HepG2 (cell line): ENCODE data around the gene MRPL38. TPM values are rescaled to one million over a fixed set of nuclear protein-coding genes. Genes with fewer than 3 reads are reported as not detected.
A peak's percentile ranks its signal among the peaks of the same experiment; 100 is the strongest.

ENCODE experiments used
- AGO1 ChIP-seq: fragments of 200-400 bp; formaldehyde crosslinking; IDR thresholded peaks from 2 replicates; pipeline ENCODE4 v1.6.1; 2017; ENCODE audit warnings: mild to moderate bottlenecking, low read depth, low read length, moderate library complexity; ENCODE audit not compliant: poor library complexity, severe bottlenecking
- CSRNP1 ChIP-seq: sonication (generic); formaldehyde crosslinking; IDR thresholded peaks from 2 replicates; pipeline ENCODE4 v1.8.1; 2023; ENCODE audit warnings: mild to moderate bottlenecking, missing genetic modification reagents
- GATA4 ChIP-seq: sonication (generic); IDR thresholded peaks from 2 replicates; pipeline ENCODE4 v1.6.1; 2016; ENCODE audit warnings: antibody characterized with exemption, low read depth, borderline replicate concordance
- KMT2A ChIP-seq: sonication (generic); formaldehyde crosslinking; IDR thresholded peaks from 2 replicates; pipeline ENCODE4 v1.4.0; 2020; ENCODE audit warnings: missing genetic modification reagents
- MAX ChIP-seq: IDR thresholded peaks from 2 replicates; pipeline ENCODE4 v1.6.1; 2012; ENCODE audit warnings: inconsistent platforms
- PCBP2 ChIP-seq: fragments of 200-400 bp; formaldehyde crosslinking; optimal IDR thresholded peaks from 2 replicates; pipeline ENCODE3; 2018; ENCODE audit warnings: low read length, low read depth; ENCODE audit not compliant: poor library complexity, severe bottlenecking
- RCOR2 ChIP-seq: IDR thresholded peaks from 2 replicates; pipeline ENCODE4 v1.6.1; 2016; ENCODE audit warnings: missing biosample characterization, missing genetic modification reagents
- SMYD3 ChIP-seq: sonication (generic); formaldehyde crosslinking; IDR thresholded peaks from 2 replicates; pipeline ENCODE4 v1.8.1; 2023; ENCODE audit warnings: mild to moderate bottlenecking, missing genetic modification reagents
- SNRNP70 ChIP-seq: fragments of 200-400 bp; formaldehyde crosslinking; IDR thresholded peaks from 2 replicates; pipeline ENCODE4 v1.6.1; 2017; ENCODE audit warnings: mild to moderate bottlenecking, low read depth, low read length, moderate library complexity
- TBX3 ChIP-seq: fragments of 450-650 bp; IDR thresholded peaks from 2 replicates; pipeline ENCODE4 v1.6.1; 2017; ENCODE audit warnings: antibody characterized with exemption, mild to moderate bottlenecking, inconsistent platforms, borderline replicate concordance
- TCF12 ChIP-seq, 2 experiments: fragments of 450-650 bp in 1 of 2; sonication (generic) in 1 of 2; formaldehyde crosslinking in 1 of 2; IDR thresholded peaks; 2 replicates each; pipeline versions ENCODE4 v1.6.1 to v1.8.0; 2017 to 2022; ENCODE audit warnings: antibody characterized with exemption in 1 of 2, mild to moderate bottlenecking in 1 of 2, missing genetic modification reagents in 1 of 2, moderate library complexity in 1 of 2
- TRAFD1 ChIP-seq: sonication (generic); formaldehyde crosslinking; IDR thresholded peaks from 2 replicates; pipeline ENCODE4 v1.5.1; 2020; ENCODE audit warnings: missing genetic modification reagents, mild to moderate bottlenecking, borderline replicate concordance
- ZFY ChIP-seq: sonication (generic); formaldehyde crosslinking; IDR thresholded peaks from 2 replicates; pipeline ENCODE4 v1.4.0; 2020; ENCODE audit warnings: missing genetic modification reagents
- ZMYM4 ChIP-seq: sonication (generic); formaldehyde crosslinking; IDR thresholded peaks from 2 replicates; pipeline ENCODE4 v1.8.1; 2023; ENCODE audit warnings: mild to moderate bottlenecking, missing genetic modification reagents
- ZNF260 ChIP-seq: sonication (generic); formaldehyde crosslinking; IDR thresholded peaks from 2 replicates; pipeline ENCODE4 v1.4.0; 2020; ENCODE audit warnings: missing genetic modification reagents, low read depth, mild to moderate bottlenecking, borderline replicate concordance
- ZNF274 ChIP-seq: sonication (generic); formaldehyde crosslinking; IDR thresholded peaks from 2 replicates; pipeline ENCODE4 v1.5.1; 2020; ENCODE audit warnings: mild to moderate bottlenecking, missing genetic modification reagents
- ZNF30 ChIP-seq: sonication (generic); formaldehyde crosslinking; IDR thresholded peaks from 2 replicates; pipeline ENCODE4 v1.5.0; 2020; ENCODE audit warnings: mild to moderate bottlenecking, missing genetic modification reagents
- ZNF513 ChIP-seq: sonication (generic); formaldehyde crosslinking; conservative IDR thresholded peaks from 2 replicates; pipeline ENCODE4 v1.5.0; 2020; ENCODE audit warnings: missing genetic modification reagents
- ZSCAN20 ChIP-seq: sonication (generic); formaldehyde crosslinking; IDR thresholded peaks from 2 replicates; pipeline ENCODE4 v1.4.0; 2020; ENCODE audit warnings: missing genetic modification reagents, mild to moderate bottlenecking, borderline replicate concordance
- polyA plus RNA-seq, 8 experiments: library from polyadenylated mRNA; depleted of rRNA in 3 of 8; stranded (reverse) in 7 of 8; unstranded in 1 of 8; fragments of >200 nt; fragmentation: Illumina TruSeq in 4 of 8; extraction: Trizol in 4 of 8; gene quantifications; 2 replicates each; pipeline versions ENCODE4 v1.2.1 to v1.2.3, GENCODE V29; 2011 to 2016; ENCODE audit warnings: low read depth in 4 of 8, missing spikeins in 1 of 8, mixed read lengths in 1 of 8; ENCODE audit not compliant: insufficient read depth in 1 of 8
- total RNA-seq, 5 experiments: library from RNA; depleted of rRNA; stranded (reverse); fragments of >200 nt; fragmentation: Illumina TruSeq; extraction: Trizol; gene quantifications; 2 replicates each; pipeline ENCODE4 v1.2.3, GENCODE V29; 2016; ENCODE audit warnings: low read depth in 1 of 5
- TF ChIP-seq, protein P1 (sequence below): sonication (generic); formaldehyde crosslinking; IDR thresholded peaks from 2 replicates; pipeline ENCODE4 v1.5.1; 2020; ENCODE audit warnings: mild to moderate bottlenecking, missing genetic modification reagents, borderline replicate concordance
- TF ChIP-seq, protein P2 (sequence below): sonication (generic); formaldehyde crosslinking; IDR thresholded peaks from 2 replicates; pipeline ENCODE4 v1.5.0; 2020; ENCODE audit warnings: missing genetic modification reagents

Gene MRPL38
- total and polyA plus RNA-seq, 2 of the 13 experiments (the other 11 are each of a cell fraction or from before 2014, with no cell fraction given) = 83.7 to 125 TPM

DNA sequence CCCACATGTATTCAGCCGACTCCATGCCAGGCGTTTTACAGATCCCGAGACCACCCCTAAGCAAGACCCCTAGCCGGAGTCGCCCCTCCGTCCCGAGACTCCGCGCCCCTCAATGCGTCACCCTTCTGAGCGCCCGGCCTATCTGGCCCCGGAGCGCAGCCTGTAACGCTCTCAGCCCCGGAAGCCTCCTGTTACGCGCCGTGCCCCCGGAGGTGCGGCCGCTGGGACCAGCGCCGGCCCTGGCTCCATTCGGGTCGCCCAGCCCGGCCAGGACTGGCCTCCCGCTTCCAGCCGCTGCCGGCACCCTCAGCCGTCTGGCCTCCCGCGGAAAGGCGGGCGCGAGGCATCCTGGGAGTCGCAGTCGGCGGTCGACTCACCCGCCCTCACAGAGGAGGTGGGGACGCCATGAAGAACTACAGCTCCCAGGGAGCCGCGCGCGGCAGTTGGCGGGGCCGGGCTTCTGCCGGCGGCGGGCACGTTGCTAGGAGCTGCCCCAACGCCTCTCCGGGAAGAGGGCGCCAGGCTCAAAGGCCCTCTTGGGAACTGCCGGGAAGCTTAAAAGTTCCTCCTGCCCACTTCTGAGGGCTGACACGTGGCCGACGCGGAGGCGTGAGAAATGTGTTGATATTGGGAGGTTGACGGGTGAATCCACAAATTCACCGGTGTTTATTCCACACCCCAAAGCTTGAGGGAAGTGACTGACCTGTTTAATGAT lies 36.2 kb upstream of the MRPL38 start, which contains the start of gene FBF1 (continued):
- TF ChIP-seq TRAFD1 (CRISPR knock-in tag) (0 out of 2 replicates have a peak, but pooled peaks have one; percentile 26), CSRNP1 (CRISPR knock-in tag) (peak; percentile 94; the same call in 1 of the 2 replicates), GATA4 (peak; percentile 75; the same call in 1 of the 2 replicates), ZNF260 (CRISPR knock-in tag) (no peak), ZFY (peak; percentile 95), RCOR2 (CRISPR knock-in tag) (peak; percentile 47; the same call in 1 of the 2 replicates), TBX3 (no peak), ZNF274 (CRISPR knock-in tag) (peak; percentile 90), ZNF30 (0 out of 2 replicates have a peak, but pooled peaks have one; percentile 77), MAX (peak; percentile 97), ZMYM4 (CRISPR knock-in tag) (peak; percentile 65; the same call in 1 of the 2 replicates), TCF12 (IDR thresholded peaks at IDR 0.05) (no peak), TCF12 (CRISPR knock-in tag; IDR thresholded peaks at IDR 0.05) (peak; percentile 85), ZSCAN20 (peak; percentile 28; the same call in 1 of the 2 replicates), PCBP2 (no peak), SNRNP70 (no peak), ZNF513 (CRISPR knock-in tag) (no peak), SMYD3 (peak; percentile 91; the same call in 1 of the 2 replicates), KMT2A (CRISPR knock-in tag) (peak; percentile 85), AGO1 (peak; percentile 97)
- TF ChIP-seq, protein P1, sequence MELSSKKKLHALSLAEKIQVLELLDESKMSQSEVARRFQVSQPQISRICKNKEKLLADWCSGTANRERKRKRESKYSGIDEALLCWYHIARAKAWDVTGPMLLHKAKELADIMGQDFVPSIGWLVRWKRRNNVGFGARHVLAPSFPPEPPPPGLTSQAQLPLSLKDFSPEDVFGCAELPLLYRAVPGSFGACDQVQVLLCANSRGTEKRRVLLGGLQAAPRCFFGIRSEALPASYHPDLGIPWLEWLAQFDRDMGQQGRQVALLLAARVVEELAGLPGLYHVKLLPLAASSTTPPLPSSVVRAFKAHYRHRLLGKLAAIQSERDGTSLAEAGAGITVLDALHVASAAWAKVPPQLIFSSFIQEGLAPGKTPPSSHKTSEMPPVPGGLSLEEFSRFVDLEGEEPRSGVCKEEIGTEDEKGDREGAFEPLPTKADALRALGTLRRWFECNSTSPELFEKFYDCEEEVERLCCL = peak; percentile 80; the same call in 1 of the 2 replicates
- TF ChIP-seq, protein P2, sequence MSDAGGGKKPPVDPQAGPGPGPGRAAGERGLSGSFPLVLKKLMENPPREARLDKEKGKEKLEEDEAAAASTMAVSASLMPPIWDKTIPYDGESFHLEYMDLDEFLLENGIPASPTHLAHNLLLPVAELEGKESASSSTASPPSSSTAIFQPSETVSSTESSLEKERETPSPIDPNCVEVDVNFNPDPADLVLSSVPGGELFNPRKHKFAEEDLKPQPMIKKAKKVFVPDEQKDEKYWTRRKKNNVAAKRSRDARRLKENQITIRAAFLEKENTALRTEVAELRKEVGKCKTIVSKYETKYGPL = peak; percentile 80
